HL-60 (cell line): ENCODE measurements around the gene SNX25.

Source experiments
- POLR2AphosphoS5 ChIP-seq: IDR thresholded peaks from 2 replicates; pipeline ENCODE4 v1.6.1; 2012; ENCODE audit warnings: low read depth
- SPI1 ChIP-seq: IDR thresholded peaks from 2 replicates; pipeline ENCODE4 v1.6.1; 2012; ENCODE audit warnings: low read depth, mild to moderate bottlenecking, borderline replicate concordance
- TF ChIP-seq, protein P1 (sequence below): IDR thresholded peaks from one replicate; pipeline ENCODE4 v1.5.1; 2011; ENCODE audit warnings: low read length, control low read depth, inconsistent platforms; ENCODE audit not compliant: insufficient read depth
- TF ChIP-seq, protein P2 (sequence below): IDR thresholded peaks from 2 replicates; pipeline ENCODE4 v1.6.1; 2012; ENCODE audit warnings: low read depth; ENCODE audit not compliant: insufficient replicate concordance

DNA sequence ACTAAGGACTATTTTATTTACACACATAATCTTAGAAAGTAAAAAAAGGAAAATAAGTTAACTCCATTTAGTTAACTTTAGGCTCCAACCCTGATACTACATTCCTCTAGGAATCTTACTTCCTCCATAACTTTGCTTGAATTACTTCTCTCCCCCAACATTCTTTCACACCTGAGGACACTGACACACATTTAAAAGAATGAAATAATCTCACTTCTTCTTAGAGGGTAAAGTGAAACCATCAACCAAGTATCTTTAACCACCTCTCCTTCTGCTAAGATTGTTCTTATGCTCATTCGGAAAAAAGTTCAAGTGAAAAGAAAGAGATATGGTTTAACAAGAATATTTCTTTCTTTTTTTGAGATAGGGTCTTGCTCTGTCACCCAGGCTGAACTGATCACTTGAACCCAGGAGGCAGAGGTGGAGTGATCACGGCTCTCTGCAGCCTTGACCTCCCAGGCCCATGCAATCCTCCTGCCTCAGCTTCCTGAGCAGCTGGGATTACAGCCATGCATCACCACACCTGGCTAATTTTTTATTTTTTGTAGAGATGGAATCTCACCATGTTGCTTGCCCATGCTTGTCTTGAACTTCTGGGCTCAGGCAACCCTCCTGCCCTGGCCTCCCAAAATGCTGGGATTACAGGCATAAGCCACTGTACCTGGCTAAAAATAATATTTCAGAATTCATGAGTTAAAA lies 37.9 kb upstream of the SNX25 start:
- TF ChIP-seq, protein P1, sequence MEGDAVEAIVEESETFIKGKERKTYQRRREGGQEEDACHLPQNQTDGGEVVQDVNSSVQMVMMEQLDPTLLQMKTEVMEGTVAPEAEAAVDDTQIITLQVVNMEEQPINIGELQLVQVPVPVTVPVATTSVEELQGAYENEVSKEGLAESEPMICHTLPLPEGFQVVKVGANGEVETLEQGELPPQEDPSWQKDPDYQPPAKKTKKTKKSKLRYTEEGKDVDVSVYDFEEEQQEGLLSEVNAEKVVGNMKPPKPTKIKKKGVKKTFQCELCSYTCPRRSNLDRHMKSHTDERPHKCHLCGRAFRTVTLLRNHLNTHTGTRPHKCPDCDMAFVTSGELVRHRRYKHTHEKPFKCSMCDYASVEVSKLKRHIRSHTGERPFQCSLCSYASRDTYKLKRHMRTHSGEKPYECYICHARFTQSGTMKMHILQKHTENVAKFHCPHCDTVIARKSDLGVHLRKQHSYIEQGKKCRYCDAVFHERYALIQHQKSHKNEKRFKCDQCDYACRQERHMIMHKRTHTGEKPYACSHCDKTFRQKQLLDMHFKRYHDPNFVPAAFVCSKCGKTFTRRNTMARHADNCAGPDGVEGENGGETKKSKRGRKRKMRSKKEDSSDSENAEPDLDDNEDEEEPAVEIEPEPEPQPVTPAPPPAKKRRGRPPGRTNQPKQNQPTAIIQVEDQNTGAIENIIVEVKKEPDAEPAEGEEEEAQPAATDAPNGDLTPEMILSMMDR: no peak
- TF ChIP-seq POLR2AphosphoS5 (no peak), SPI1 (no peak)
- TF ChIP-seq, protein P2, sequence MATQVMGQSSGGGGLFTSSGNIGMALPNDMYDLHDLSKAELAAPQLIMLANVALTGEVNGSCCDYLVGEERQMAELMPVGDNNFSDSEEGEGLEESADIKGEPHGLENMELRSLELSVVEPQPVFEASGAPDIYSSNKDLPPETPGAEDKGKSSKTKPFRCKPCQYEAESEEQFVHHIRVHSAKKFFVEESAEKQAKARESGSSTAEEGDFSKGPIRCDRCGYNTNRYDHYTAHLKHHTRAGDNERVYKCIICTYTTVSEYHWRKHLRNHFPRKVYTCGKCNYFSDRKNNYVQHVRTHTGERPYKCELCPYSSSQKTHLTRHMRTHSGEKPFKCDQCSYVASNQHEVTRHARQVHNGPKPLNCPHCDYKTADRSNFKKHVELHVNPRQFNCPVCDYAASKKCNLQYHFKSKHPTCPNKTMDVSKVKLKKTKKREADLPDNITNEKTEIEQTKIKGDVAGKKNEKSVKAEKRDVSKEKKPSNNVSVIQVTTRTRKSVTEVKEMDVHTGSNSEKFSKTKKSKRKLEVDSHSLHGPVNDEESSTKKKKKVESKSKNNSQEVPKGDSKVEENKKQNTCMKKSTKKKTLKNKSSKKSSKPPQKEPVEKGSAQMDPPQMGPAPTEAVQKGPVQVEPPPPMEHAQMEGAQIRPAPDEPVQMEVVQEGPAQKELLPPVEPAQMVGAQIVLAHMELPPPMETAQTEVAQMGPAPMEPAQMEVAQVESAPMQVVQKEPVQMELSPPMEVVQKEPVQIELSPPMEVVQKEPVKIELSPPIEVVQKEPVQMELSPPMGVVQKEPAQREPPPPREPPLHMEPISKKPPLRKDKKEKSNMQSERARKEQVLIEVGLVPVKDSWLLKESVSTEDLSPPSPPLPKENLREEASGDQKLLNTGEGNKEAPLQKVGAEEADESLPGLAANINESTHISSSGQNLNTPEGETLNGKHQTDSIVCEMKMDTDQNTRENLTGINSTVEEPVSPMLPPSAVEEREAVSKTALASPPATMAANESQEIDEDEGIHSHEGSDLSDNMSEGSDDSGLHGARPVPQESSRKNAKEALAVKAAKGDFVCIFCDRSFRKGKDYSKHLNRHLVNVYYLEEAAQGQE: no peak
